T-helper 22 cell (primary cell): ENCODE data around the gene PPP1R9B.

Experiments used
- DNase-seq: peaks from one replicate; pipeline ENCODE4 v3.0.0-alpha.2; 2020; ENCODE audit warnings: low read depth

PPP1R9B gene

DNA sequence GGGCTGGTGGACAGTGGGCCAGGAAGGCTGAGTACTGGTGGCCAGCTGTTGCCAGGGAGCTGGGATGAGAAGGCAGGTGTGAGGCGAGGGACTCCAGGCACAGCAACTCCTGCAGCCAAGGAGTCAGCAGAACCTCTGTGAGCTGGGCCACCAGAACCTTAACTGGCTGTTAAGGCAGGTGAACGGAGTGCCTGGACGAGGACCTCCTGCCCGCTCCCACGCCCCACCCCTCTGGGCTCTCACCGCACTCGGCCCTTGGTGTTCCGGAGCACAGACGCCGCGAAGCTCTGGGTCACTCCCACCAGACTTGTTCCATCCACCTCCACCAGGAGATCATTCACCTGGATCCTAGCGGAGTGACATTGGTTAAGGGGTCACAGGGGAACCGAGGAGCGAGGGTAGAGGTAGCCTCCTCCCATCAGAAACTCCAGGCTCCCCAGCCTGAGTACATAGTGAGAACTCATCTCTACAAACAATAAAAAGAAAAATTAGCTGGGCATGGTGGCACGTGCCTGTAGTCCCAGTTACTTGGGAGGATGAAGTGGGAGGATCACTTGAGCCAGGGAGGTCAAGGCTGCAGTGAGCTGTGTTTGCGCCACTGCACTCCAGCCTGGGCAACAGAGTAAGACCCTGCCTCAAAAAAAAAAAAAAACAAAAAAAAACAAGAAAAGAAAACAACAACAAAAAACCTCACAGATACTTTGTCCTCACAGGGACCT lies 9.3 kb downstream of the PPP1R9B start:
- no peak for DNase-seq

DNA sequence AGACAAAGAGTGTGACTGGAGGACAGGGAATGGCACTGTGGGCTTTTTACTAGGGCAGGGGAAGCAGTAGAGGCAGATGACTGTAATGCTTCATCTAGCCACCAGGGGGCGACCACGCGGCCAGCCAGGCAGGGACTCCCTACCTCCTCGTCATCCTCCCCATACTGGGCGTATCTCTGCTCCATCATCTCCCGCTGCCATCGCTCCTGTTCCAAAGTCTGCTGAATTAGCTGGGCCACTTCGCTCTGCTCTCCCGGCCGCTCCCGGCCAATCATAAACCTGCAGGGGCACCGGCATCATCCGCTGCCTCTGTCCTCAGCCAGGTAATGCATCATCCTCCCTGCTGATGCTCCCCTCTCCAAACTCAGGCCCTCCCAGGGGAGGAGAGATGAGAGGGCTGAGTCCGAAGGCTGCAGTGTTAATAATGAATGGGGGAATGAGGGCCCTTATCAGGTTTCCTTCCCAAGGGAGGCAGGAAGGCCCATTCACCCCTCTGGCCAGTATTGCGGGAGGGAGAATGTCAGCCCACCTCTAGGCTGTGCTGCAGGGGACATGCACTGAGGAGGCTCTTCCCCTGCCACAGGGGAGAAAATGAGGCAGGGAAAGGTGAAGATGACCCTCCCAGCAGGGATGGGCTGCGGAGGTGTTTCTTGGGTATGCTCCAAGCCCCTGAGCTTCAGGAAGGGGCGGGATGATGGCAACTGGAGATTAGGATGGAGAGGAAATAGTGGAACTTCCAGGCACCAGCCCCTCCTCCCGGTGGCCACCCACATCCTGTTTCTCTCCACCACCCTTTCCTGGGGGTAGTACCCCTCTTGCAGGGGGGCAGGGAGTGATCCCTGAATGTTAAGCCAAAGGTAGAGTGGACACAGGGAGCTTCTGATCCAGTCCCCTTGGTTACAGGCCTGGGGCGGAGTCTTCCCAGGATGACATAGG lies 10.3 kb downstream of the PPP1R9B start:
- DNase-seq: peak; percentile 62

DNA sequence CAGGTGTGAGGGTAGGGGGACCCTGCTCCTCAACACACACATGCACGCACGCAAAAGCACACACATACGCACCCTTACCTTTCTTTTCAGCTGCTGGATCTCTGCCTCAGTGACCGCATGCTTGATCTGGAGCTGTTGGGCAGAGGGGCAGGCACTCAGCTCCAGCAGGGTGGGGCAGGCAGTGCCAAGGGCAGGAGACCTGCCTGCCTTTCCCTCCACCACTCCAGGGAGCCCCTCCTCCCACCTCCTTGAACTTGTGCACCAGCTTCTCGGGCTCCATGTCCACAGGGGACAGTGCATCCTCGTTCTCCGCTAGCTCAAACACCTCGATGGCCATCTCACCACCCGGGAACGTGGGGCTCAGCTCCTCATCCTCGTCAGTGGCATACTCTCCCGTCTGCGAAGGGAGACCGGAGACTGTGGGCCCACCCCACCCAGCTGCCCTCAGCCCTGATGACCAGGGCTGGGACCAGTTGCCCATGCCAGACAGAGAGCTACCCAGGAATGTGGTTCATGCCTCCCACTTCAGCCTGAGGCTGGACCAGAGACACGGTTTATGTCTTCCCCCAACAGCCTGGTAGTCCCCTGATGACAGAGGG lies 11.2 kb downstream of the PPP1R9B start:
- no peak for DNase-seq

DNA sequence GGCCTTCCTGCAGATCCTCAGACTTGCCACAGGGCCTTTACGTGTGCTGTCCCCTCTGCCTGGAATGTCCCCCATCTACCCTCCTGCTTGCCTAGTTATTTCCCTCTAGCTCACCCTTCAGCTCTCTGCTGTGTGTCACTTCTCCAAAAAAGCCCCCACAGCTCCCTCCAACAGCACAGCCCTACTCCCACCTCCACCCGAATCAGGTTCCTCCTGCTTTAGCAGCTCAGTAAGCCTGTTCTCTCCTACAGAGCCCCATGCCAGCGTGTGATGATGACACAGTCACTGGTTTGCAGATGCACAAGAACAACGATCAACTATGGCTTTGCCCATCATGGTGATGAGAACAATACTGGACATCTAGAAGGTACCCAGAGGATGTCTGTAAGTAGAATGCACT lies 13.4 kb downstream of the PPP1R9B start:
- DNase-seq: no peak

DNA sequence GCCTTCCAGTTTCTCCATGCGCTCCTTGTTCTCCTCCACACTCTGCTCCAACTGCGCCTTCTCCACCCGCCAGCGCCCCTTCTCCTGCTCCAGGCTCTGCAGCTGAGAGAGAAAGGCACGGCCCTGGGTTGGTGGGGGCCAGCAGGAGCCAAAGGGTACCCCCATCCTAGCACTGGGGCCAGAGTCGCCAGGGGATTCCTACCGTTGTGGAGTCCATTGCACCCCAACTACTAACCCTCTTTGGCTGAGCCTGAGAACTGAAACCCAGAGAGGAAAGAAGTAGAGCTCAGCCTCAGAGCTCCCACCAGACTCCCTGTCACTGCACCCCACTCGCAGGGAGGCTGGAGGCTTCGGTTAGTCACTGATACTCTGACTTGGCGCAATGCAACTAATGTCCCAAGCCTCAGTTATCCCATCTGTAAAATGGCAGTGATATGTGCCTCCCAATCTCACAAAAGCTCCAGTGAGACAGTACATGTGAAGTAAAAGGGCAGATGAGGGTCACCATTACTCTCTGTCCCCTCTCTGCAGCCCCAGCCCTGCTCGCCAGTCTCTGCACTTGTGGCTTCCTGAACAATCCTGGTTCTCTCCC lies 14.3 kb downstream of the PPP1R9B start:
- DNase-seq: no peak

DNA sequence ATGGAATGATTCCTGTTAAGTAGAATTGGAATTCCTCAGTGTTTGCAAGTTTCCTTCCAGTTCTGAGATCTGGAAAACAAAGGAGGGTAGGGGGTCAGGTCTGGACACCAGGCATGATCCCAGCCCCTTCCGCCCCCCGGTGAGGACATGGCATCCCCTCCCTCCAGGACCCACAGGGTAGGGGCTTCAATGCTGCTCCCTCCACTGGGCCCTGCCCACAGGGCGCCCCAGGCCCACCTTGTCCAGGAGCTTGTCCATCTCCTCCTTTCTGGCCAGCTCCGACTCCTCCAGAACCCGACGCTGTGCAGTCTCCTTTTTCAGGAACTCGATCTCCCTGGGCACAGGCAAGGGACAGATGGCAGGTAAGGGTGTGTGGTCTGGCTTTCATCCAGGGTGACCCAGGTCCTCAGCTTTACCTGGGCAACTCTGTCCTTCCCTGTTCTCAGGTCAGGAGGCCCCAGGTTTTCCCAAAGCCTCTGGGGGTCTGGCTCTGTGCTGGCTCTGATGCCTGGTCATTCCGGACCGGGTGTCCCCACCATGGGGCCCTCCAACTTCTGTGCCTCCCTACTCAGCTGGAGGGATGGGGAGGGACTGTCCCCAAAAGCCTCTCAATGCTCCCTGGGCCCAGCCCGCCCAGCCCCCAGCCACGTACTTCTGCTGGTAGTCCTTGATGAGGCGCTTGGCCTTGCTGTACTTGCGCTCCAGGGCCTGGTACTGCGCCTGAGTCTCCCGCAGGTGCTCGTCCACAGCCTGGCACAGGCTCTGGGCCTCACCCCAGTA lies 15.0 kb downstream of the PPP1R9B start:
- no peak for DNase-seq

DNA sequence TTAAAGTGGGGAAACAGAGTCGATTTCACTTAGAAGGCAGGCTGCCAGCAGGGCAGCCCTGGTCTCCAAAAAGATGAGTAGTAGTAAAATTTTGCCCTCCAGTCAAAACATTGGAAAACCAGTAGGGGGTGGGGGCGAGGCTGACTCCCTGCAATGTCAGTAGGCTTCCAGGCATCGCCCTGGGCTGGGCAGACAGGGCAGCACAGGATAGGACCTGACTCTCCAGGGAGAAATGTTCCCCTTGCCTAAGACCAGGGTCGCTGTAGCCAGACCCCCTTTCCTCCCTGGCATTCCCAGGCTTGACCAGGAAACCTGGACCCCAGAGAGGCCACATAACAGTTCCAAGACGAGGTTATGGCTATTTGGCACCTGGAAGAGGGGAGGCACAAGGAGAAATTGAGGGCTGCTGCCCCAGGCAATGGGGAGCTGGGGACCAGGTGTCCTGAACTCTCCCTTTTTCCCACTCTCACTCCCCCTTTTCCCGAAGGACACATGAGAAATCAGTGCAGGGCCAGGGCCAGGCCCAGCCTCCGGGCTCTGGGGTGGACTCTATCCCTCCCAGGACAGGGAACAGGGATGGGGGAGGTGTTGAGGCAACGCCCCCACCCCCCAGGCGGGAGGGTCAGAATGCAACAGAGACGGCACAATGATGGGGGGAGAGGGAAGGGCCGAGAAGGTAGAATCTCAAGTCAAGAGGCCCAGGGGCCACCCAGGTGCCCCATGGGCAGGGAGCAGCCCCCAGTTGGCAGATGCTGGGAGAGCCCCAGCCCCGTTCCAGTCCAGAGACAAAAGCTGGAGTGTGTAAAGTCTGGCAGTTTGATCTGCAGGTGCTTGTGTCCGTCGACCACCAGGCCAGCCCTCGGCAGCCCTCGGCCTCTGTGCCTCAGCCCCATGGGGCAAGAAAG lies 16.0 kb downstream of the PPP1R9B start:
- no peak for DNase-seq

DNA sequence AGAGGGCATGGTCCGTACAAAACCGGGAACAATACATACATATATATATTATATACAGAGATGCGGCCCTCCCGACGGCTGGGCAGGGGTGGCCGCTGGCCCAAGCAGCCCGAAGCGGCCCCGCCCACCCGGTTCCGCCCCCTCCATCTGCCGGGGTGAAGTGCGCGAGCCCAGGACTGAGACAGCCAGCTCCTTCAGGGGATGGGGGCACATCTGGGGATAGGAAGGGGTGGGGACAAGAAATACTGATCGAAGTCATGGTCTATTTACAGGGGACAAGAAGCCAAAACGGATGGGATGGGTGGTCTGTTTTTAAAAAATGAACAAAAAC lies 16.7 kb downstream of the PPP1R9B start:
- DNase-seq: no peak

DNA sequence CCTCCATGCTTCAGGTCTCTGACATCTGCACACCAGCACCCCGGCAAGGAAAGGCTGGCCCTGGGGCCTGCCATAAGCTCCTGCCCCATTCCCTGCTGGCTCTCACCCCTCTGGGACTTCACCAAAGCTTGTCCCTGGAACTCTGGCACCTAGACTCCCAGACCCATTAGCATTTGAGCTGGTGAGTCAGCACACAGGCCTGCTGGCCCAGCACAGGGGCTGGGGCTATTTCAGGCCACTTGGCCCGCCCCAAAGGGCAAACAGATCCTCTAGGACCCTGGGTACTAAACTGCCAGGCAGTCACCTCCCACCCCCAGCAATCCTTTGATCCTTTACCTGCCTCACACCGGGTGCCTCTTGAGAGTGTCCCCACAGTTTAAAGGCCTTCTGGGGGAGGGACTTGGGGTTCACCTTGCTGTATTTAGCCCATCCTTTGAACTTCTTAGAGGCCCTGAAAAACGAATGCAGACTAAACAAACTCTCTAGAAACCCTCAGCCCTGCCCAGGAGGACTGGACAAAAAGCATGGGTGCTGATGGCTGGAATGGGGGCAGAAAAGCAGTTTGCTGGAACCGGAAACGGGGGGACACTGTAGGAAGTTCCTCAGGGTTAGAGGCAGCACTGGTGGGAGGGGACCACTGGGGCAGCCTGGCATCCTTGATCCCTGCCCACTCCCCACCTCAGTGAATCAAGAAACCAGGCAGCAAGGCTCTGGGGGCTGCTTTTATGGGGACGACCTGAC lies 17.3 kb downstream of the PPP1R9B start:
- no peak for DNase-seq

DNA sequence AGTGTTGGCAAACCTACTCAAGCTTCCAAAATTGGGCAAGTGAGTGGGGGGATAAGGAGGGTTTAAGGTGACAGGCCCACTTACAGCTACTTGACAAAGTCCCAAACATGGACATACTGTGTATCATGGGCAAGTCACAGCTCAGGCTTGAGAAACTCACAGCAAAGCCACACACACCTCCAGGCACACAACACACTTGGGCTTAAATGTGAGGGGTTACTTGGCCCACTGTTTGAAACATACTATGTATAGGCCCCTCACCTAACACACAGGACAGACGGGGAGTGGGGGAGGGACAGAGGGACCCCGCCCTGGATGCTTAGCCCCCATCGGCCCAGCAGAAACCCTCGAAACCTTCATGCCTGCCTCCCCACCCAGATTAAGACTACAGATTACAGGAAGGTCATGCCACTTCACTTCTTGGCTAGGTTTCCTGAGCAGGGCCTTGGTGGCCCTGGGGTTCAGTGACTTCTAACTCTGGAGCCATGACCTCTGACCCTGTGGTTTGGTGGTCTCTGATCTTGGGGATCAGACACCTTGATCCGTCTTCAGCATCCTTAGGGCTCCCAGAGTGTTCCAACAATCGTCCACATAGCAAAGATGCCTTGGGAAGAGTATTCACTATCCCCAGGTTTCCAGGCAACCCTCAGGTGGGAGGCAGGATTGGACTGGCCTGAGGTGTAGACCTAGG lies 18.2 kb downstream of the PPP1R9B start:
- no peak for DNase-seq

DNA sequence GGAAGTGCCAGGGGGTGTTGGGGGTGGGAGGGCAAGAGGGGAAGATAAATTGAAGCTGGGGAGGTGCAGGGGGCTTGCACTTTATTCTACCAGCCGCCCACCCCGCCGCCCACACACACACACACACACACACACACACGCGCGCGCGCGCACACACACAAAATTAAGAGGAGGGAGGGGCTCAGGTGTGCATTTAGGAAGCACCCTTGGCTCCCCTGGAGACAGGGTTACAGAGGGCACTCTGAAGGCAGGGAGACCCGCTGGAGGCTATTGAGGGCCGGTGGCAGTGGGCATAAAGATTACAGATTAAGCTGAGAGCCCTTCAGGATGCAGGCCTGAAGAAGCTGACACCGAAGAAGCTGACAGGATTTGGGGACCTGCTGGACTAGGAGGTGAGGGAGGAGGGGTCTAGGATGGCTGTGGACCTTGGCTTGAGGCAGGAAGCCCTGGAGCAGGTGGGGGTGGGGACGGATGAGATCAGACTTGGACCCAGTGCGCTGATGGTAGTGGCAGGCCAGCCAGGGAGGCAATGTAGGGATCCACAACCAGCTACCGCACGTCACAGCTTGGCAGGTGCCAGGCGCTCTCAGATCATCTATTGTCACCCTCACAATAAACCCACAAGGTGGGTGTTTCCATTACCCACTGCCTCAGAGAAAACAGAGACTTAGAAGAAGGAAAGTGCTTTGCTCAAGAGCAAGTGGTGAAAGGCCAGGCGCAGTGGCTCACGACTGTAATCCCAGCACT lies 19.7 kb downstream of the PPP1R9B start:
- DNase-seq: no peak

DNA sequence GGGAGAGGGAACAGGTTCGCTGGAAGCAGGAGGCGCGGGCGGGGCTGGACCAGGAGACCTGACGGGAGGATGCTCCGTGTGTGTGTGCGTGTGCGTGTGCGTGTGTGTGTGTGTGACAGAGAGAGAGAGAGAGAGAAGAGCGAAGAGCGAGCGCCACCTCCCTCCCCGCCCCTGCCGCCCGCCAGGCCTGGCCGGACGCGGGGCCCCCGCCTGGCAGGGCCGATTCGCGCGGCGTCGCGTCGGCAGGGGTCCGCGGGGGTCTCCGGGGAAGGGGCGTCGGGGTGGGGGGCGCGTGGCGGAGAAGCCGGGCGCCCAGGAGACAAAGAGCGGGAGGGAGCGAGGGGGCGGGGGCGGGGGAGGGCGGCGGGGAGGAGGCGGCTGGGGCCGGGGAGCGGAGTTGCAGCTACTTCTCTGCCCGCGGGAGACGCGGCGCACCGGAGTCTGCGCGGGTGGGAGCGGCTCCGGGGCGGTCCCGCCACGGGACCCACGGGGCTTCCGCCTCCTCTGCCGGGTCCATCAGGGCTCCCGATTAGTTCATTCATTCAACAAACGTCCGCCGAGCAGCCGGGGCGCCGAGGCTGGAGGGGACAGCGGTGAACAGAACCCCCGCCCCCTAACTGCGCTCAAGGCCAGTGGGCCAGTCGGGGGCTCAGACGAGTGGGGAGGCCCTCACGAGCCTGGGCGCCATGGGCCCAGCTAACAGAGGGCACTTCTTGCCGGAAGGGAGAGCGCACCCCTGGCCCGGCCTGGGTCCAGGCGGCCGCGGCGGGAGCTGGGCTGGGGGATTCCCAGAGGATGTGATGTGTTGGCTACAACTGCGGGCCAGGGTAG lies 20.5 kb downstream of the PPP1R9B start, which contains the start of gene SAMD14:
TSS of gene SAMD14 (minus strand) at position 433 of the 831 bp plus-strand sequence. CDS start 5,201 bp downstream, outside the sequence.
- peak; percentile 50 for DNase-seq

DNA sequence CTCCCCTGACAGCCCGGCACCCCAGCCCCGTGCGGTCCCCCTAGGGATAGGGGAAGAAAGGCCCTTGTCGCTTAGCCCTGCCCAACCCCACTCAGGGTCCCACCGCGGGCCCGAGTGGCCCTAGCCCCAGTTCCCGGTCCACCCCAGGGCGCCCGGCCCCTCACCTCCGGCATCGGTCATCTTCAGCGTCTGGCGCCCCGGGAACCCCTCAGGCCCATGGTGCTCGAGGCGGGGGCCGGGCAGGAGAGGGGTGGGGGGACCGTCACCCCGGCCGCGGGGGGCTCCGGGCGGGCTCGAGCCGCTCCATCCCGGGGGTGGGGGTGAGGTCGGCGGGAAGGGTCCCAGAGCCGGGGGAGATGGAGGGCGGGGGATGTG lies 21.1 kb downstream of the PPP1R9B start:
- no peak for DNase-seq

DNA sequence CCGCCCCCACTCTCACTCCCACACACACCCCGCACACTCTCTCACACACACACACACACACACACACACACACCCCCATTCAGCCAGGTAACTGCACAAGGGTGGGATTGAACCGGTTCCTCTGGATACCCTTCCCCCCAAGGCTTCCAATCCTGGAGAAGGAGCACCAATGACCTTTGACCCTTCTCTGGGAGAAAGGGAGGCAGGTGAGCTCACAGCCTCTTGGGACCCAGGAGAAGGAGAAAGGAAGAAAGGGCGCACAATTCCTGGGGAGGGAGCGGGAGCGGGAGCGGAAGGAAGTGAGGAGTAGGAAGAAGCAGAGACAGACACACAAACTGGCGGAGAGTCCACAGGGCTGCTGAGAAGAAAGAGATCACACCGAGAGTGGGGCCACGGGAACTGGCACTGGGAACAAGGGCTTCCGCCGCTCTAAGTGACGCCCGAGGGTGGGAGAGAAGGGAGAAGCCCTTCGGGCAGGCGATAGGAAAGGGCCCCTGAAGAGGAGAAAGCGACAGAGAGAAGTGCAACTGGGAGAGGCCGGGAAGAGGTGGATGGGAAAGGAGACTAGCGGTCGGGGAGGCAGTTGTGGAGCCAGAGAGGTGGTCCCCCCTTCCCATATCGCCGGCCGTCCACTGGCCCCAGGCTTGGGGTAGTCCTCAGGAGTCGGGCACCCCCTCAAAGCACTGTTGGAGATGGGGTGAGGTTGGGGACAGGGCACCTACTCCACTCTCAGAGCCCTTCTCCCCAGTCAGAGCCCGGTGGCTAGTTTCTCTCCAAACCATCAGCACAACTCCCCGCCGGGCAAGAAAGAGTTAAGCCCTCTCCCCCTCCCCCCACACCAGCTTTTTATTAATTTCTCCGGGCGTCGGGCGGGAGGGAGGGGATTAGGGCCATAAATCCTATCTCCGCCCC lies 21.8 kb downstream of the PPP1R9B start:
- DNase-seq: no peak

DNA sequence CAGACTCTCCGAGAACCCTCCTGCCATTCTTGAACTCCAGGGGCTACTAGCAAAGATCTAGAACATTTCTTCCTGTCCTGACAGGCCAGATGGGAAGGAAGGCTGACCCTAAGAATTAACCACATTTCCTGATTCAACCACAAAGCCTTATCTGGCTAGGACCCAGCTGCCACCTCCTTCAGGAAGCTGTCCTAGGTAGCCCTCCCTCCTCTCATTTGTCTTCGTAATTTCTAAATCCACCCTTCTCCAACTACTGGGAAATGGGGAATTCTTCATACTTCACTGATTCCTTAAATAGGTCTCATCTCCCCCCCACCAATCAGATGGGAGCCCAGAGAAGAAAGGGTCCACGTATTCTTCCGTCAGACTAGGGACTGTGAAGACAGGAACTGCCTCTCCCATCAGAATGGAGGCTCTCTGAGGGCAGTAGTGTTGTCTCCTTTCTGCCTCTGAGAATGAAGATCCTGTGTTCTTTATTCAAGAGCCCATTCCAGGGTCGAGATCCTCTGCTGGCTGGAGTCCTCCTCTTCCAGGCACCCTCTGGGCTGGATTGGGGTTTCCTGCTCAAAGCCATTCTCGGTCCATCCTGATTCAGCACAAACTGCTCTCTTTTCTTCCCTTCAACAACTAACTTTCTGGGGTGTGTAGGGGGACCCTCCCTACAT lies 22.6 kb downstream of the PPP1R9B start:
- DNase-seq: no peak

DNA sequence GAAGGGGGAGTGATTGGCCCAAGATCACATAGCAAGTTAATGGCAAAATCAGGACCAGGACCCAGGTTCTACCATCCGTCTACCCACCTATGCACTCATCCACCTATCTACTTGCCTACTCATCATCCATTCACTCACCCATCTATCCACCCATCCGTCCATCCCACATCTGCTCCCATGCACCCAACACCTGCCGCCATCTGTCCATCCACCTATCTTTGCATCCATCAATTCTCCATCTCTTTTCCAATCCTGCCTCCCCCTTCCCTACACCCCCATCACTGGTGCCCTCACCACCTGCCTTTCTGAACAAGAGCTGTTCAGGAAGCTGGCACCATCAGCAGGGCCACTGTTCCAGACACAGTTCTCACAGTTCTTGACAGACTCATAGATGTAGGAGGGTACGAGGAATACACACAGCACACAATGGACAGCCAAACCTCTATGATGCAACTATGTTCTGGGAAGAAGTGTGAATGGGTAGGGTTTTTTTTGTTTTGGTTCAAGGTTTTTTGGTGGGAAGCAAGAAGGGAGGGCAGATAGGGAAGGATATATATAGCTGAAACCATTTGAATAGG lies 25.0 kb downstream of the PPP1R9B start:
- no peak for DNase-seq
